GM18870 (cell line): ENCODE results near the gene TMEFF1.

Source experiments
- ATAC-seq: cut with Tn5 transposase; IDR thresholded peaks from one replicate; pipeline ENCODE4 v1.9.1; 2021; ENCODE audit warnings: moderate library complexity; ENCODE audit not compliant: unreplicated experiment

Gene TMEFF1

DNA sequence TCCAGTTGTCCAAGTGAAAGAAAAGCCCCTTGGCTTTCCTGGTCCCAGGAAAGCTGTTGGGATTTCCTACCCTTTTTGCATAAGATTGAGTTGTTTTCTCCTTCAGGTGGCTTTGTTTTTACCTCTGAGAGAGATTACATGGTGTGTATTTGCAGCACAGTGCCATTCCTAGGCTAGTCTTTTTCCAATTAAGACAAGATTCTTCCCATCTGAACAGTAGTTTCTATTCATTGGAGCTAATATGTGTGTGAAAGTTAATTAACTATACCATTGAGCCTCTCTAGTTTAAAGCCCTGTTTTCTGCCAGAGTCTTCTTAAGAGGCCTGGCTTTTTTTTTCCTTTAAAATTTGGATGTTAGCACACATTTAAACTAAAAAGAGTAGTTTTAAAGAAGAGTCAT lies 25.9 kb upstream of the TMEFF1 start:
- no peak for ATAC-seq

DNA sequence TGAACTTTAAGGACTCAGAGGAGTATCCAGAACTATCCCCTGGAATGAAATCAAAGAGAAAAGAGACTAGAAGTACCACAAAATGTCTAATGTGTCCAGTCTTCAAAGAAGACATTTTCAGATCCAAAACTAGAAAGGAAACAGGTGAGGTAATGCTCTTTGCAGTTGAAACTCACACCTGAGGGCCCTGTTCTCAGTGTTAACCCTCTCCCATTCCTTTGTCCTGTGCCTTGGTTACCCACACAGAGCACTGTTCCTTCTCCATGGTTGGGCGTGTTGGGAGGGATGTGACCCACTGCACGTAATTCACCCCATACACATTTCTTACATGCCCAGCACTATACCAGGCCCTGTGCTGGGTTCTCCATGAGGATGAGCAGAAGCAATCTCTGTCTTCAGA lies 24.7 kb upstream of the TMEFF1 start:
- ATAC-seq, result no peak

DNA sequence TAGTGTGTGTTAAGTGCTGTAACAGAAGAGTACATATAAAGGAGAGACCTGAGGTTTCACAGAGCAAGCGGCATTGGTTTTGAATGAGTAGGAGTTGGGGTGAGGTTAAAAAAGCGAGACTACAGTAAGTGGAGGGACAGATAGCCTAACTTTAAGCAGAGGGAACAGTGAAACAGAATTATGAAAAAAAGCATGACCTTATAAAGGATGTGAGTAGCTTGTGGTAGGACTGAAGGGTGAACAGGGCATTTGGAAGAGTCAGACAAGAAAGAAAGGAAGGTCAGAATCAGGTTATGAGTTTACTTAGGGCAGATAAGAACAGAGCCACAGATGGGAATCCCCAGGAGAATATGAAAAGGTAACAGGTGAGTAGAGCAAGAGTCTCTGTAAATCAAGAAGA lies 23.5 kb upstream of the TMEFF1 start:
- peak; percentile 72 for ATAC-seq

DNA sequence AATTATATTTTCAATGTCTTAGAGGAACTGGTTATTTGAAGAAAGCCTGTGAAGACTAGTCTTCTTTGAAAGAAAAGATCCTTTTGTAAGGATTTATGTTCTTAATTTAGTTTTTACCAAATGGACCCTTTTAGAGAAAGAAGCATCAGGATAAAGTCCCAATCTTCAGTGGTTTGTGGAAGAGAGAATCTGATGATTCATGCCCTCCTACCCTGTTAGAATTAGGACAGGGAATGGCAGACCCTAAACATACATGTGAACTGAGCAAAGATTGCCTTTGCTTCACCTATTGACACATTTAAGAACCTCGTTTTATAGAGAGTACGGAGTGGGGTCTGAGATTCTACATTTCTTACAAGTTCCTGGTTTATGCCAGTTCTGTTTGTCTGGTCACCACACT lies 20.1 kb upstream of the TMEFF1 start:
- no peak for ATAC-seq

DNA sequence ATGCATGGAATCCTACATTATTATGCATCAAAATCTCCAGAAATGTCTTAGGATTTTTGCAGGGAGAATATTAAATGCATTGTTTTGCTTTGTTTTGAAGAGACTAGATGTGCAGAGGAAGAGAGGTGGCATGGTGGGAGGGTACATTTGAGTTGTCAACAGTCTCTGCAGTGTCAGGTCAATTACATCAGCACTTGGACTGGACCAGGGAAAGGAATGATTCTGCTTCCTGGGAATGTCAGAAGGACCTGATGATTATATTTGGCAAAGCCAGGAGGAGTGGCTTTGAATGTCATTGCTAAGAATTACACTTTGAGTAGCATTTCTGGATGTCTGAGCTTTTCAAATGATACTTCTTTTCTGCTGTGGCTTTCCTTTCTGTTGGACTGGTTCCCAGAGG lies 17.5 kb upstream of the TMEFF1 start:
- no peak for ATAC-seq

DNA sequence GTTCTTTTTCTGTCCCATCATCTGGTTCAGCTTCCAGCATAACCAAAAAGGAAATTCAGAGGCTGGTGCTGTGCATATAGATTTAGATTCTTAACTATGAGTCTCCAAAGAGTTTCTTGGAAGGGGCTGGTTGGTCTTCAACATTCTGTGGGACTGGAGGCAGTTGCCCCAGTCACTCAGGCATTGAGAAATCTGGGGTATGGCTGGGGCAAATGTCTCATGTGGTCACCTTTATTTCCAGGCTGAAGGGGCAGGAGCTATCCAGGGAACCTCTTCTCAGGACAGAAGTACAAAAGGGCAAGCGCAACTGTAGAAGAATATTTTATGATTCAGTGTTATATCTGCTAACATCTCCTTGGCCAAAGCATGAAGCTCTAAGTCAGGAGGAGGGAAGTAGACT lies 15.4 kb upstream of the TMEFF1 start:
- no peak for ATAC-seq

DNA sequence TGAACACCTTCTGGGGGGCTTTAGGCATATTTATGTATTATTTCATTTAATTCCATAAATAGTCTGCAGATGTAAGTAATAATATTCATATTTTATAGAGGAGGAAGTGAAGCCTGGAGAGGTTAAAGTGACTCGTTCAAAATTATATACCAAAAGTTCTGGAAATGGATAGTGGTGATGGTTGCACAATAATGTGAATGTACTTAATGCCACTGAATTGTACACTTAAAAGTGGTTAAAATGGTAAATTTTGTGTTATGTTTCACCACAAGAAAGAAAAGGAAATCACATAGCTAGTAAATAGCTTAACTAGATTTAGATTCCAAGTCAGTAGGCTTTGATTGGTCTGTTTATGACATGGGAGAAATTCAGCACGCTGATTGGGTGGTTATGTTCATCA lies 13.0 kb upstream of the TMEFF1 start:
- ATAC-seq, result no peak

DNA sequence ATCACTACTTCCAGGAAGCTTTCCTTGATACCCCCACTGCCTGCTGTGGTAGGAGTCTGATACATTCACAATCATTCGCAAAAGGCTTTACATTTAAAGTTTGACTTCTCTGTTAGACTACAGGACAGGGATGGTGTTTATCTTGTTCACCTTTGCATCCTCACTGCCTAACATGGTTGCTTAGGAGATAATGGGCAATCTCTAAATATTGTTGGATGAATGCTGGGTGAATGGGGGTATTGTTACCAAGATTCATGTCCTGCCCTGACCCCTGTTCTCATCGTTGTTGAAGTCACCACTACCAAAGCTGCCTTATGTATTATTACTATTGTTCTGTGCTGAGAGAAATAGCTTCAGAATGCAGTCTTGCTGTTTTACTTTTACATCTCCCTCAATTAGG lies 7.7 kb upstream of the TMEFF1 start:
- no peak for ATAC-seq

DNA sequence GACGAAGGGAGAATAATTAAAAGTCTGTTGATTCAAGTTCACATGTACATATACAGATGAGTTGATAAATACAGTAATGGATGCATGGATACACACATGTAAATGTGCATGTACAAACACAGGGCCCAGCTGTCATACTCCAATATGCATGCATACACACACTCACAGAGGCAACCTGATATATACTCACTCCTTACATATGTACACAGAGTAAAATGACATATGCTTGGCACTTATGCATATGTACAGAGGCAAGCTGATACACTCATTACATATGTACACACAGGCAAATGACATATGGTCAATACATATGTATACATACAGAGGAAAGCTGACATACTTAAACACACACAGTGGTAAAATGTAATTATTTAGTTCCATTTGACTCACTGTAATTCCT lies 7.2 kb upstream of the TMEFF1 start:
- no peak for ATAC-seq

DNA sequence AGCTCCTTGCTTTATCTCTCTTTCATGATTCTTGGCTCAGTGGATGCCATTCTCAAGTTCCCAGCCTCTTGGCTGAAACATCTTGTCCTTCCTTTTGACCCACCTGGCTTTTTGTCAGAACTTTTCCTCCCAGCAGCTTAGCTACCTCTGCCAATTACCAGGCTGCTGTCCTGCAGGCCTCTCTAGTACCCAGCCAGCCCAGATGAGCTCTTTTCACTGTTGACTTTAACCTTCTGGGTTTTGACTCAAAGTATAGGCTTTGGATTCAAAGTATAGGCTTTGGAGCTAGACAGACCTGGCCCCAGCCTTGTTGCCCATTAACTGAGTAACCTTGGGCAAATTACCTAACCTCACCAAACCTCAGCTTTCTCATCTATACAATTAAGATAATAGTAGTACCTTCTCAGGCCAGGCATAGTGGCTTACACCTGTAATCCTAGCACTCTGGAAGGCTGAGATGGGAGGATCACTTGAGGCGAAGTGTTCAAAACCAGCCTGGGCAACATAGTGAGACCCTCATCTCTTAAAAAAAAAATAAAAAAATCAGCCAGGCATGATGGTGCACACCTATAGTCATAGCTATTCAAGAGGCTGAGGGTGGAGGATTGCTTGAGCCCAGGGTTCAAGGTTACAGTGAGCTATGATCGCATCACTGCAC lies 6.6 kb upstream of the TMEFF1 start:
- no peak for ATAC-seq

DNA sequence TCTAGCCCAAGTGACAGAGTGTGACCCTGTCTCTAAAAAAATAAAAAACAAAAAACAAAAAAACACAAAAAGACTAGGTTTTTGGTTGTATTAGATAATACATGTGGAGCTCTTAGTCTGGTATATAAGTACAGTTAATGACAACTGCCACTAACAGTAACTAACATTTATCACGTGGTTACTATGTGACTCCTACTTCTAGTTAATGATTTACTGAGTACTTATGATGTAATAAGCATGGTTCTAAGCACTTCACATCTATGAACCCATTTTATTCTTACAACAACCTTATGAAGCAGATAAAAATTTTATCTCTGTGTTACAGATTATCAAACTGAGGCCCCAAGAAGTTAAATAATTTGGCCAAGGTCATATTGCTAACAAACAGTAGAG lies 6.1 kb upstream of the TMEFF1 start:
- ATAC-seq, result no peak

DNA sequence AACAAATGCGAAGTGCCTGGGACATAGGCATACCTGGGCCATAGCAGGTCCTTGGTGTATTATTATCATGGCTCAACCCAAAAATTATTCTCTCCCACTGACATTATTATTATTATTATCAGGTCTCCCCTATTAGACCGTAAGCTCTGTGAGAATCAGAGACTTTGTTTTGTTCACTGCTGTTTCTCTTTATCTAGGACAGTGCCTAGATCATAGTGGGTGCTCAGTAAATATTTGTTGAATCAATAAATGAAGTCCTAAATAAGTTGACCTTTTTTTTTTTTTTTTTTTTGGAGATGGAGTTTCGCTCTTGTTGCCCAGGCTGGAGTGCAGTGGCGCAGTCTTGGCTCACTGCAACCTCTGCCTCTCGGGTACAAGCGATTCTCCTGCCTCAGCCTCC lies 4.9 kb upstream of the TMEFF1 start:
- no peak for ATAC-seq

DNA sequence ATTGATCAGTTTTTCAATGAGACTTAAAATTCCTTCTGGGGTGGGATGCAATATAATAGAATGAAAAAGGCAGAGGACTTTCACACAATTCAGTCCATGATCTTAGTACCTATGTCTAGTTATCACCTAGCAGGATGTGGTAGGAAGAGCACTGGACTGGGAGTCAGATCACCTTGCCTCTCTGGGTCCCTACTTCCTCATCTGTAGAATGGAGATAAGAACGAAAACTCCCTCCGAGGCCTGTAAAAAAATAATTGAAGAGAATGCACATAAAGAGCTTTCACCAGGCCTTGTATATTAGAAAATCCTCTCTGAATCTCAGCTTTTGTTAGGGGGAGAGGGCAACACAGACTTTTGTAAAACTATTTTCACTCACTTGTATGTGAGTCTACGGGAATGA lies 681 bp upstream of the TMEFF1 start:
- ATAC-seq, result no peak

DNA sequence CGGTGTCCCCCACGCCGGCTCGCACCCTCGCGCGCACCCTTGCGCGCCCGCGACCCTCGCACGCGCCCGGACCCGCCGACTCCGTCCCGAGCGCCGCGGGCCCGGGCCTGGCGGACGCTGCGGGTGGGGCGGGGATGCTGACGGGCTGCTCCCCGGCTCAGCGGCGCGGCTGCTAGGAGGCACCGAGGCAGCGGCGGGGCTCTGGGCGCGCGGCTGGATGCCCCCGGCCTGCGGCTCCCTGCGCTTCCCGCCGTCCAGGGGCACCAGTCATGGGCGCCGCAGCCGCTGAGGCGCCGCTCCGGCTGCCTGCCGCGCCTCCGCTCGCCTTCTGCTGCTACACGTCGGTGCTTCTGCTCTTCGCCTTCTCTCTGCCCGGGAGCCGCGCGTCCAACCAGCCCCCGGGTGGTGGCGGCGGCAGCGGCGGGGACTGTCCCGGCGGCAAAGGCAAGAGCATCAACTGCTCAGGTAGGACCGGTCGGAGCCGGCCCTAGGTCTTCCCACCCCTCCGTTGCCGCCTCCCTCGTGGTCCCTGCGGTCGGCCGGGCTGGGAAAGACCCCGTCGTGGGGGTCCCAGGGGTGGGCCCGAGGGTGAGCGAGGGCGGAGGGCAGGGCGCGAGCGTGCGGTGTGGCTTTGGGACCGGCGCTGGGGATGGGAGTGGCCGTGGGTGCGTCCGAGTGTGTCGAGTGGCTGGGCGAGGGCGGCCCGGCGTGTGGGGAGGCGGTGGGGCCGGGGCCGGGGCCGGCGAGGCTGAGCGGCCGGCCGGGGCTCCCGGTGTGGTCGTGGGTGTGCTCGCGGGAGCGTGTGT lies 530 bp downstream of the TMEFF1 start:
- no peak for ATAC-seq

DNA sequence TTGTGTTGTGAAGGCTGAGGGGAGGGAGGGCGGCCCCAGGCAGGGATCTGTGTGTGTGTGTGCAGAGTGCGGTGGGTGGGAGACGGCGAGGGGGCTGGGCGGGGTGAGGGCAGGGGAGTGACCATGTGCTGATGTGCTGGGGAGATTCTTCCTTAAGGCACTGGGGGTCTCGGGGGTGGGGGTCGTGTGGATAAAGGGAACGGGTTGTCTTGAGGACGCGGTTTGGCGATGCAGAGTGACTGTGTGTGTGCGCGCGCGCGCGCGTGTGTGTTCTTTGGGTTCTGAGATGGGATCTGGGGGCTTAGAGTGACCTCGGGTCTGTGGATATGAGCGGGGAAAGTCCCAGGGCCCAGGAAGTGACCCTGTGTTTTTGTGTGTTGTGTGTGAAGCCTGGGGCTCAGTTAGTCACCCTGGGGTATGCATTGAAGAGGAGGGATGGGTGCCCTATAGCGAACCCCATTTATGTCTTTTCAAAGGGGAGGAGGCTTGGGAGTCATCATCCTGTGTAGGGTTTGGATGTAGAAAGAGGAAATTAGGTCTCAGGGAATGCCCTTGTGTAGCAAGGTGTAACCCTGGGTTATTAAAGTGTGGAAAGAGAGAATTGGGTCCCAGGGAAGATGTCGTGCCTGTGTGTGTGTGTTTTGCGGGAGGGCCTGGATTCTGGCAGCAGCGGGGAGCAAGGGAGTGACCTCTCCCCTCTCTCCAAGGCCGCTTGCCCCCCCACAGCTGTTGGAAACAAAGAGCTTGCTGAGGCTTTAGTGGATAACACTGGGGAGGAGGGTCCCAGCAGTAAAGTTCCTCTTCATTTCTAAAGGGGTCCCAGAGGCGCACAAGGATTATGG lies 1.4 kb downstream of the TMEFF1 start:
- ATAC-seq, result no peak

DNA sequence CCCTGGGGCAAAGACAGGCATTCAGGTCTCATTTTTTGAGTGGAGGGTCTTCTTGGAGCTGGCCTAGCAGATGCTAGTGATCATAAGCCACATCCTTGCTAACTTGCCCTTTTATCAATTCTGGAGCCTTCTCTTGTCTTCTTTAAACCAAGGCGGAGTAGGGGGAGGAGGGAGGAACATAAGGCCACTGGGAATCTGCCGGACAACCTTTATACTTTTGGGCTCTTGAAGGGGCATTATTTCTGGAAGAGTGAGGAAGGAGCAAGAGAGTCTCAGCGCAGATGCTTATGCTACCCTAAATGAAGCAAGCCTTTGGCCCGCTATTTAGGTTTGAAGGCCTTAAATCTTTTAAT lies 2.0 kb downstream of the TMEFF1 start:
- ATAC-seq, result no peak

DNA sequence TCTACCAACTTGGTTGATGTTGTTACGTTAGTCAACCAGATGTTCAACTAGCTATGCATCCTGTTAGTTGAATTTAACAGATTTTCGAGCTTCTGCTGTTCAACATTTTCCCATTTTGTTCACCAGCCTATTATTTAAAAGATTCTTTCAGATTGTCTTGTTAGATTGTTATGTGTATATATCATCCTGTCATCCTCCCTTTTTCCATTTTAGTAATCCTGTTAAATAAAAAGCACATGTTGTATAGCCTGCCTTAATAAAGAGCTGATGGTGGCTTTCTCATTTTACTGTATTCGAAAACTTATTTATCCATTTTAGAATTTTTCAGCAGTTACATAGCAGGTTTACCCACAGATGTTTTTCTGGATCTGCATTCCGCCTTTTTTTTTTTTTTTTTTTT lies 4.3 kb downstream of the TMEFF1 start:
- no peak for ATAC-seq

DNA sequence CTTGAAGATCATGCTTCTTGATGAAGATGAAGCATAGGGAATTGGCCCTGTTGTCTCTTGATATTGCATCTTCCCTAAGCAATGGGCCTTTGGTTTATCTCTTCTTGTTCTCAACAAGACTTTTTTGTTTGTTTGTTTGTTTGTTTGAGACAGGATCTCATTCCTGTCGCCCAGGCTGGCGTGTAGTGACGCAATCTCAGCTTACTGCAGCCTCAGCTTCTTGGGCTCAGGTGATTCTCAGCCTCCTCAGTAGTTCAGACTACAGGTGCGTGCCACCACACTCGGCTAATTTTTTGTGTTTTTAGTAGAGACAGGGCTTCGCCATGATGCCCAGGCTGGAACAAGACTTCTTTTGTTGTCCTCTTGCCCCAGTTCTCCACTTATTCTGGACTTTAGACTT lies 5.2 kb downstream of the TMEFF1 start:
- no peak for ATAC-seq

DNA sequence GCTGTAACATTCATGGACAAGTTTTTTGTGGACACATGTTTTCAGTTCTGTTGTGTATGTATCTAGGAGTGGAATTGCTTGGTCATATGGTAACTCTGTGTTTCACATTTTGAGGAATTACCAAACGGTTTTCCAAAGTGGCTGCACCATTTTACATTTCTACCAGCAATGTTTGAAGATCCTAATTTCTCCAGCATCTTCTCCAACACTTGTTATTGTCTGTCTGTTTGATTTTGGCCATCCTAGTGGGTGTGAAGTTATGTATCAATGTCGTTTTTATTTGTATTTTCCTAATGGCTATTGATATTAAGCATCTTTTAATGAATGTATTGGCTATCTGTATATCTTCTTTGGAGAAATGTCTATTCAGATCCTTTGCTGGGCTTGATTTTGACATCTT lies 6.9 kb downstream of the TMEFF1 start:
- no peak for ATAC-seq

DNA sequence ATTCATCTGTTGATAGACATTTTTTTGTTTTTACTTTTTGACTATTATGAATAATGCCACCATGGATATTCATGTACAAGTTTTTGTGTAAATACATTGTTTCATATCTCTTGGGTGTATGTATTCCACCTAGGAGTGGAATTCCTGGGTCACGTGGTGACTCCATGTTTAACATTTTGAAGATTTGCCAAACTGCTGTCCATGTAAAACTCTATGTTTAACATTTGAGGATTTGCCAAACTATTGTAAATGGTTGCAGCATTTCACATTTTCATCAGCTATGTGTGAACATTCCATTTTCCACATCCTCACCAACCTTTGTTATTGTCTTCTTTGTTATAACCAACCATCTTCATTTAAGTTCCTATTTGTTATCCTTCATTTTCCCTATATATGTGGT lies 12.2 kb downstream of the TMEFF1 start:
- no peak for ATAC-seq

DNA sequence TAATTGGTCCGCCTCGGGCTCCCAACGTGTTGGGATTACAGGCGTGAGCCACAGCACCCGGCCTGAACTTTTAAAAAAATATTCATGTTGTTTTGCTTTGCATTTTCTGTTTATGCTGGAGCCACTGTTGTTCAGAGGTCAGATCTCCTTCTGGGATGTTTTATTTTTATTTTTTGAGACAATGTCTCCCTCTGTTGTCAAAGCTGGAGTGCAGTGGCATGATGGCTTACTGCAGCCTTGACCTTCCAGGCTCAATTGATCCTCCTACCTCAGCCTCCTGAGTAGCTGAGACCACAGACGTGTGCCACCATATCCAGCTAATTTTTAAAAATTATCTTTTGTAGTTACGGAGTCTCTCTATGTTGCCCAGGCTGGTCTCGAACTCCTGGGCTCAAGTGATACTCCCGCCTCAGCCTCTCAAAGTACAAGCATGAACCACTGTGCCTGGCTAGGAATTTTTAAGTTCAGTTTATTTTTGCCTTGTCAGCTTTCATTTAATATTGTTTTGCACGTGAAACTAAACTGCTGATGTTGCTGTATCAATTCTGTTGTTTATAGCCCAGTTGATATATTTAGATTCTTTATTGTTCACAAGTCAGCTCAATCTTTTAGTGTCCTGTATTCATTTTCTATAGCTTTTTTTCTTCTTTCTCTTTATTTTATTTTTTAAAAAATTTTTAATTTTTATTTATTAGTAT lies 13.7 kb downstream of the TMEFF1 start:
- ATAC-seq, result no peak
